Natural killer cell treated with Interleukin-12 subunit alpha and Interleukin-12 subunit beta and Interleukin-15 and Interleukin-18, amount 100 ng/mL, for 72 hours (primary cell): ENCODE measurements around the gene SLIT3. TPM values are rescaled to one million over a fixed set of nuclear protein-coding genes. Genes with fewer than 3 reads are reported as not detected.
"Not testable (repeated sequence)": the region's sequence is repeated elsewhere in the genome, so short reads cannot be mapped to it uniquely, and the experiment has no call there.

Experiments used
- ATAC-seq, 2 donors: fragments of 150-1000 bp; cut with Tn5 transposase in 1 of 2; sonication (Bioruptor Pico), chemical (Tn5 transposase) in 1 of 2; 2 replicates each; pipeline ENCODE4 v1.10.0; 2021
- DNase-seq: peaks from one replicate; pipeline ENCODE4 v3.0.0; 2022; ENCODE audit warnings: low spot score
- H3K27ac Mint-ChIP-seq, 2 donors: 1 replicate in 1 of 2; 2 replicates in 1 of 2; pipeline ENCODE4 v1.8.0; 2022; ENCODE audit warnings: mixed read lengths in 2 of 2, mild to moderate bottlenecking in 1 of 2, moderate library complexity in 1 of 2
- H3K27me3 Mint-ChIP-seq, 2 donors: 1 replicate in 1 of 2; 2 replicates in 1 of 2; pipeline ENCODE4 v1.8.0; 2022; ENCODE audit warnings: mixed read lengths in 2 of 2
- H3K36me3 Mint-ChIP-seq: one replicate; pipeline ENCODE4 v1.8.0; 2022; ENCODE audit warnings: mixed read lengths
- H3K4me1 Mint-ChIP-seq, 2 donors: 1 replicate in 1 of 2; 2 replicates in 1 of 2; pipeline ENCODE4 v1.8.0; 2022; ENCODE audit warnings: low read depth in 2 of 2, mixed read lengths in 2 of 2, mild to moderate bottlenecking in 1 of 2
- H3K4me3 Mint-ChIP-seq: one replicate; pipeline ENCODE4 v1.8.0; 2022; ENCODE audit warnings: mixed read lengths
- H3K9me3 Mint-ChIP-seq: 2 replicates; pipeline ENCODE4 v1.8.0; 2022; ENCODE audit warnings: mixed read lengths
- total RNA-seq, 2 donors: library from RNA; stranded (reverse); gene quantifications; one replicate each; pipeline ENCODE4 v1.2.3, GENCODE V29; 2022

The SLIT3 gene
- total RNA-seq, 2 donors from 2014 or later = 0.14 TPM; not detected in 1

- Mint-ChIP-seq H3K27ac (no peak overlapping the region), H3K4me3 (no peak overlapping the region), H3K4me1 (no peaks in the 10 kb centered on the region), H3K36me3 (no peaks in the 10 kb centered on the region), H3K9me3 (no peaks in the 10 kb centered on the region), H3K27me3 (peaks cover 0 to 14% of the 10 kb centered on the region in 2 donors)
- ATAC-seq = no peak
- DNase-seq = no peak
Observed at GRCh38 chr5:169142264-169142970, 158.5 kb downstream of the SLIT3 start.

GRCh38 chr5:169140215-169140614 is 160.7 kb downstream of the SLIT3 start:
- not testable (repeated sequence) for H3K27me3 Mint-ChIP-seq, DNase-seq, H3K36me3 Mint-ChIP-seq, ATAC-seq, H3K27ac Mint-ChIP-seq, H3K4me3 Mint-ChIP-seq, H3K9me3 Mint-ChIP-seq, H3K4me1 Mint-ChIP-seq

- no peak for DNase-seq
- Mint-ChIP-seq H3K9me3 (no peaks in the 10 kb centered on the region), H3K27me3 (peaks cover 0 to 6% of the 10 kb centered on the region in 2 donors), H3K4me3 (no peak overlapping the region), H3K4me1 (no peaks in the 10 kb centered on the region), H3K36me3 (no peaks in the 10 kb centered on the region), H3K27ac (no peak overlapping the region)
- no peak for ATAC-seq
Observed at GRCh38 chr5:169139480-169140050, 161.4 kb downstream of the SLIT3 start.

- H3K27me3 Mint-ChIP-seq = peaks cover 3 to 8% of the 10 kb centered on the region in 2 donors
- H3K36me3 Mint-ChIP-seq = no peaks in the 10 kb centered on the region
- H3K4me1 Mint-ChIP-seq = no peaks in the 10 kb centered on the region
- ATAC-seq (no peak), DNase-seq (no peak)
- H3K9me3 Mint-ChIP-seq = no peaks in the 10 kb centered on the region
- no peak overlapping the region for H3K27ac Mint-ChIP-seq
- H3K4me3 Mint-ChIP-seq = no peak overlapping the region
Observed at GRCh38 chr5:169133531-169133930, 167.4 kb downstream of the SLIT3 start.

- ATAC-seq (no peak), DNase-seq (no peak)
- H3K9me3 Mint-ChIP-seq = no peaks in the 10 kb centered on the region
- H3K4me1 Mint-ChIP-seq = no peaks in the 10 kb centered on the region
- peaks cover 3 to 8% of the 10 kb centered on the region in 2 donors for H3K27me3 Mint-ChIP-seq
- H3K36me3 Mint-ChIP-seq = no peaks in the 10 kb centered on the region
- no peak overlapping the region for H3K27ac Mint-ChIP-seq
- H3K4me3 Mint-ChIP-seq = no peak overlapping the region
Observed at GRCh38 chr5:169132302-169132660, 168.7 kb downstream of the SLIT3 start.

GRCh38 chr5:169131616-169132301 is 169.2 kb downstream of the SLIT3 start:
- peaks cover 6 to 8% of the 10 kb centered on the region in 2 donors for H3K27me3 Mint-ChIP-seq
- no peaks in the 10 kb centered on the region for H3K36me3 Mint-ChIP-seq
- no peak overlapping the region for H3K27ac Mint-ChIP-seq
- DNase-seq (no peak), ATAC-seq (no peak)
- H3K4me3 Mint-ChIP-seq = no peak overlapping the region
- H3K4me1 Mint-ChIP-seq = no peaks in the 10 kb centered on the region
- no peaks in the 10 kb centered on the region for H3K9me3 Mint-ChIP-seq

- ATAC-seq = no peak
- H3K4me3 Mint-ChIP-seq = no peak overlapping the region
- H3K27ac Mint-ChIP-seq = no peak overlapping the region
- H3K27me3 Mint-ChIP-seq = peaks cover 7 to 9% of the 10 kb centered on the region in 2 donors
- no peaks in the 10 kb centered on the region for H3K9me3 Mint-ChIP-seq
- no peaks in the 10 kb centered on the region for H3K4me1 Mint-ChIP-seq
- no peaks in the 10 kb centered on the region for H3K36me3 Mint-ChIP-seq
- no peak for DNase-seq
Observed at GRCh38 chr5:169128679-169129078, 172.3 kb downstream of the SLIT3 start.

- Mint-ChIP-seq H3K27ac (no peak overlapping the region), H3K4me3 (no peak overlapping the region), H3K9me3 (no peaks in the 10 kb centered on the region), H3K4me1 (no peaks in the 10 kb centered on the region), H3K27me3 (peaks cover 0 to 9% of the 10 kb centered on the region in 2 donors), H3K36me3 (no peaks in the 10 kb centered on the region)
- ATAC-seq (no peak), DNase-seq (no peak)
Observed at GRCh38 chr5:169127431-169127830, 173.5 kb downstream of the SLIT3 start.

GRCh38 chr5:169126481-169127021 is 174.4 kb downstream of the SLIT3 start:
- no peaks in the 10 kb centered on the region for H3K4me1 Mint-ChIP-seq
- H3K27me3 Mint-ChIP-seq = peaks cover 0 to 6% of the 10 kb centered on the region in 2 donors
- H3K27ac Mint-ChIP-seq = no peak overlapping the region
- no peak for DNase-seq
- no peaks in the 10 kb centered on the region for H3K36me3 Mint-ChIP-seq
- H3K4me3 Mint-ChIP-seq = no peak overlapping the region
- no peak for ATAC-seq
- no peaks in the 10 kb centered on the region for H3K9me3 Mint-ChIP-seq

- Mint-ChIP-seq H3K27me3 (peaks cover 0 to 6% of the 10 kb centered on the region in 2 donors), H3K9me3 (no peaks in the 10 kb centered on the region), H3K4me1 (no peaks in the 10 kb centered on the region), H3K36me3 (no peaks in the 10 kb centered on the region), H3K27ac (no peak overlapping the region), H3K4me3 (no peak overlapping the region)
- ATAC-seq (no peak), DNase-seq (no peak)
Observed at GRCh38 chr5:169125571-169125970, 175.4 kb downstream of the SLIT3 start.

GRCh38 chr5:169122951-169123350 is 178.0 kb downstream of the SLIT3 start:
- ATAC-seq (no peak), DNase-seq (no peak)
- Mint-ChIP-seq H3K4me3 (no peak overlapping the region), H3K27ac (no peak overlapping the region), H3K9me3 (no peaks in the 10 kb centered on the region), H3K27me3 (peaks cover 6 to 9% of the 10 kb centered on the region in 2 donors), H3K4me1 (no peaks in the 10 kb centered on the region), H3K36me3 (no peaks in the 10 kb centered on the region)

- H3K4me3 Mint-ChIP-seq = no peak overlapping the region
Observed at GRCh38 chr5:169121630-169122420, 179.1 kb downstream of the SLIT3 start.

GRCh38 chr5:169119288-169120048 is 181.5 kb downstream of the SLIT3 start:
- no peaks in the 10 kb centered on the region for H3K4me1 Mint-ChIP-seq
- H3K27ac Mint-ChIP-seq = no peak overlapping the region
- peaks cover 3 to 15% of the 10 kb centered on the region in 2 donors for H3K27me3 Mint-ChIP-seq
- H3K9me3 Mint-ChIP-seq = no peaks in the 10 kb centered on the region
- no peaks in the 10 kb centered on the region for H3K36me3 Mint-ChIP-seq
- DNase-seq (no peak), ATAC-seq (no peak)
- no peak overlapping the region for H3K4me3 Mint-ChIP-seq

More at GRCh38 chr5:169121630-169122420, 179.1 kb downstream of the SLIT3 start:
- no peak for DNase-seq
- H3K27ac Mint-ChIP-seq = no peak overlapping the region
- H3K27me3 Mint-ChIP-seq = peaks cover 4 to 9% of the 10 kb centered on the region in 2 donors
- no peaks in the 10 kb centered on the region for H3K9me3 Mint-ChIP-seq
- H3K4me1 Mint-ChIP-seq = no peaks in the 10 kb centered on the region
- no peak for ATAC-seq
- no peaks in the 10 kb centered on the region for H3K36me3 Mint-ChIP-seq
